GM12801 (cell line): ENCODE measurements around the gene PDGFC.

Experiments
- CTCF ChIP-seq: IDR thresholded peaks from one replicate; pipeline ENCODE4 v1.5.1; 2011; ENCODE audit warnings: control low read depth; ENCODE audit not compliant: insufficient read length; ENCODE audit errors: extremely low read depth

The PDGFC gene

GRCh38 chr4:156924774-156925315 is 46.8 kb downstream of the PDGFC start:
- no peak for TF ChIP-seq CTCF

- TF ChIP-seq CTCF = no peak
Observed at GRCh38 chr4:156923525-156923924, 48.1 kb downstream of the PDGFC start.

GRCh38 chr4:156915221-156915620 is 56.4 kb downstream of the PDGFC start:
- TF ChIP-seq CTCF = no peak

GRCh38 chr4:156913234-156913633 is 58.4 kb downstream of the PDGFC start:
- TF ChIP-seq CTCF = no peak

- TF ChIP-seq CTCF = no peak
Observed at GRCh38 chr4:156909010-156909409, 62.6 kb downstream of the PDGFC start.

- no peak for TF ChIP-seq CTCF
Observed at GRCh38 chr4:156906325-156906724, 65.3 kb downstream of the PDGFC start.

- TF ChIP-seq CTCF = no peak
Observed at GRCh38 chr4:156901871-156902270, 69.7 kb downstream of the PDGFC start.
